GM18499 (cell line): Measurements from ENCODE around the gene ZSWIM4.

ENCODE experiments used
- ATAC-seq: cut with Tn5 transposase; IDR thresholded peaks from one replicate; pipeline ENCODE4 v1.9.1; 2021; ENCODE audit warnings: moderate number of reproducible peaks; ENCODE audit not compliant: insufficient read depth, unreplicated experiment

The ZSWIM4 gene

DNA sequence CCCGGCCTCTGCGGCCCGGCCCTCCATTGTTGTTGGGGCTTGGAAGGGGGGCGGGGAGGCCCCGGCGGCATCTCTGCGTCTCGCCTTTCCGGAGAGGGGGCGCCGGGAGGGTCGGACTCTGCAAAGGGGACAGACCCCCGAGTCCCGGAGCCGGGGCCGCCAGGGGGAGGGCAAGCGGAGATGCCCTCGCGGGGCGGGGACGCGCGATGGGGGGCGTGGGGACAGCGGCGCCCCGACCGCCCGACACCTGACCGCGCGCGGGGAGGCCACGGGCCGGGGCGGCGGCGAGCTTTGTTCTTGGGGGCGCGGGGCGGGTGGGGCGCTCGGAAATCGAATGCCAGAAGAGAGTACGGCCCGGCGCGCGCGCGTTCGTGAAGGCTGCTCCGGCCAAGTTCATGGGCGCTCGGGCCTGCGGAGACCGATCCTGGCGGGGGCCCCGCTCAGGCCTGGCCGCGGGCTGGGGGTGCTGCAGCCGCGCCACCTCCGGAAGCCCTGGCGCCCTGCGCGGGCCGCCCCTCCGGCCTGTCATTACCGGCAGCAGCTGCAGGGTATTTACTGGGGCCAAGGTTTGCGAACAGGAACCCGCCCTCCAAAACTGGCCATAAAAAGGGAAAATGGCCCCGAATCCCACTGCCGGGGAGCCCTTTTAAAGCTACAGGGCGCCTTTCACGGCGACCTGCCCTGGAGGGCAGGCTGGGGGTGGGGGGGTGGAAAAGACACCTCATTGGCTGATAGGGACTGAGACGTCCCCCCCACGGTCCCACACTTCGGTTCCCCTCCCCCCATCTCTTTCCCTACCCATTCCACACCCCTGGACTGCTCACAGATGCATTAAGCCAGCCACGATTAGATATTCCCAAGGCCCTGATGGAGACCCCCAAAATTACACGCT lies 70.6 kb downstream of the ZSWIM4 start:
- ATAC-seq, result no peak

DNA sequence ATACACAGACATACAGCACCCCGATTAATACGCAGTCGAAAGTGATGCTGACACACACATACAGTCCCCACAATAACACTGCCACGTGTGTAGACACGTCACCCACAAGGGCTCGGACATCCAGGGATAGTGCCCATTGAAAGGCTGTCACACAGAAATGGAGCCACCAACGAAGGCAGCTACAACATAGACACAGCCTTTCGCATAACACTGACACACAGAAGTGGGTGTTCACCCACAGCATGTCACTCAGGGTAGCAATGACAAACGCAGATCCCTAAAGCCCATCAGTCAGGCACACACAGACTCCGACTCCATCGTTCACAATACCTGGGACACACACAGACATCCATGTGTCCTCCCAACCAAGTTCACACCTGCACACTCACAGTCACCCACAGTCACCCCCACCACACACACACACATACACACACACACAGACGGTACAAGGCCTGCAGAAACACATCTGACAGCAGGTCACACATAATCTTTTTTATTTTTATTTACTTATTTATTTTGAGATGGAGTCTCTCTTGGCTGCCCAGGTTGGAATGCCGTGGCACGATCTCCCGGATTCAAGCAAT lies 71.3 kb downstream of the ZSWIM4 start:
- no peak for ATAC-seq

DNA sequence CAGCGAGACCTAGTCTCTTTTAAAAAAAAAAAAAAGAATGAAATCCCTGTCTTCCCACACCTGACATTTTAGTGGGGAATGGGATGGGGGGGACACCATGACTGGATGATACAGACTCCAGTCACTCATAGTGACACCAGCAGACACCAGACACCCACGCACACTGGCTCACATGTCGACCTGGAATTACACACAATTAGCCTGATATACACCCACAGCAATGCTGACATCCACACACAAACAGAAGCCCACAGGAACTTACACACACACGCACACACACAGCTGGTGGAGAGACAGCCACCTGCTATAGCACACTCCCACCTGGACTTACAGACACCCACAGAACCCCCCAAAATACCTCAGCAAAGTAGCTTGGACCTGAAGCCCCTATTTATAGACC lies 73.4 kb downstream of the ZSWIM4 start:
- no peak for ATAC-seq

DNA sequence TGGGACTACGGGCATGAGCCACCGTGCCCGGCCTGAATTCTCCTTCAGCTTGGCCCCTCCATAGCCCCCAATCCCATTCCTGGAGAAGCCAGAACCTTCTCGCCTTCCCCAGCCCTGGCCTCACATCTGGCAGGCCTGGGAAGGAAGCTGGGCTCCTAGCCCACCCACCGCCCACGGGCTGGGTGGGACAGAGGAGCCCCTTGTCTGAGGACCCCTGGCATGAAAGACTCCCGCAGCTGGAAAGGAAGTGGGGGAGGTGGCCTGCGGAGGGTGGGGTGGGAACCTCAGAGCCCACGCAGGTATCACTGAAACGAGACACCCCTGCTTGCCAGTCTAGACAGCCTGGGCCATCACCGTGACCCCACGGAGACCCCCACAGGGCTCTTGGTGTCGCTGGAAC lies 74.0 kb downstream of the ZSWIM4 start:
- ATAC-seq, result no peak

DNA sequence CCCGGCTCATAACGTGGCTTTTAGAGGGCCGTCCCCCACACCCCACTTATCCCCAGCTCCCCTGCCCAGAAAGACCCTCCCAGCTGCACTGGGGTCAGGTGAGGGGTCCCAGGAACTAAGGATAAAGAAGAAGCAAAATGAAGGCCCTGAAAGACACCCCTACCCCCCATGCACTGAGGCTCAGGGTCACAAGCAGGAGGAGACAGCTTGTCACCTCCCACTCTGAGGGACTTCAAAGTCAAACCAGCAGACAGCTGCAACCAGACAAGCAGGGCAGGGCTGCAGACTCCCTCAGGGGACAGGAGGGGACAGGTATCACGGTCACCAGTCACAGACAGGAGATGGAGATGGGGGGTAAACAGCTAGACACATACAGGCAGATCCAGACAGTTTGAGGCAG lies 75.6 kb downstream of the ZSWIM4 start:
- ATAC-seq, result no peak

DNA sequence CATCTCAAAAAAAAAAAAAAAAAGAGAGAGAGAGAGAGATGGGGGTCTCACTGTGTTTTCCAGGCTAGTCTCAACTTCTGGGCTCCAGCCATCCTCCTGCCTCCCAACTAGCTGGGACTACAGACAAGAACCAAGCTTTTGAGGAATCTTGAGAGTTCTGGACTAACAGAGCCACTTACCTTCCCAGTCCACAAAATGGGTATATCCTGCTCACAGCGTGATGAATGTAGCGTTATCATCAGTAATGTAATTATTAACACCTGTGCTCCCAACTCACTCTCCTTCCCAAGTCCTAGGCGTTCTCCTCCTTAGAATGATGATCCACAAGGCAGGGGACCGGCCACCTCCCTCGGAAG lies 77.1 kb downstream of the ZSWIM4 start:
- ATAC-seq, result no peak

DNA sequence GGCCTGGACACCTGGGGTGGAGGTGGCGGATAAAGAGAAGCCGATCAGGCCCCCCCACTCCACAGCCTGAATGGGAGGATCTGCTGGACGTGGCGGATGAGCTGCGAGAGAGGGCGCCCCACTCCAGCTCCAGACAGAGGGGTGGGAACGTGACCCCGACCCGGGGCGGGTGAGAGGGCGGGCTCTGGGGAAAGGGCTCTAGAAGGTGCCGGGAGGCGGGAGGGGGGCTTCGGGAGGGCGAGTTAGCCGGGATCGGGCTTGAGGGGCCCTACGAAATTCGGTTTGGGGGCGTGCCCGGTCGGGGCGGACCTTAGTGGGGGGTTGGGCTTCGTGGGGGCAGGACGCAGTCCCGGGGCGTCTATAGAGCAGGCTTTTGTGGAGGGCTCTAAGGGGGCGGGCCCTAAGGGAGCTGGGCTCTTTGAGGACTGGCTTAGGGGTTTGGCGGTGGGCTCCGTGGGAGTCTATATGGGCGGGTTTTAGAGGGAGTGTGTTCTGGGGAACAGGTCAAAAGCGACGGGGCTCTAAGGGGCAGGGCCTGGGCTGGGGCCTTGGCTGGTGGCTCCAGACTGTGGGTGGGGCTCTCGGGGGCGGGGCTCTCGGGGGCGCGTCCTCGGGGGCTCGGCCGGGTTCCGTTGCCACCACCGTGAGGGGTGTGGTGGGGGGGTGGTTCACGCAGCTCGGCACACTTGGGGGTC lies 77.6 kb downstream of the ZSWIM4 start:
- no peak for ATAC-seq

DNA sequence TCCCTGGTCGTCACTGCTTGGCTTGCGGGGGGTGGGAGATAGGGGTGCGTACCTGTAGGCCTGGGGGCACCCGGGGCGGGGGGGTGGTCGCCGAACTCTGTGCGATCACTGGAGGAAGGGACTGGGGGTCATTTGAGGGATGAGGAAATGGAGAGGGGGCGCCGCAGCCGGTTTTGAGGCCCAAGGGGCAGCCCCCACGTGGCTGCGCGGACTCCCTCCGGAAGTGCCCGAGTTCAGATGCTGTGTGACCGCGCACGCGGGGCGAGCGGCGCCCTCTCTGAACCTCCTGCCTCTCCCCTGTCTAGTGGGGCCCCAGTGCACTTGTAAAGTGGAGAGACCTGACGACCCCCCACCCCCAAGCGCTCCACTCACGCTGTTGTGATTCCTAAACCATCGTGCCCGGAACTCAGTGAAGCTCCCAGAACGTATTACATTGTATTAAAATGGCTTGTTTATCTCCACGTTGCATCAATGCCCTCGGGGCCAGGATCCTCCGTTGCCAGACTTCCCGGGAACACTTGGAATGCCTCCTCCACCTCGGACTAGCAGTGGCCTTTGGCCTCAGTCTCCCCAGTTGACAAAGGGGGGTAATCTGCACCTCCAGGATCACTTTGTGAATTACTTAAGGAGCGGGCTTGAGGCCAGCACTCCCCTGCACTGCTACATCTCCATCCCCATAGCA lies 78.7 kb downstream of the ZSWIM4 start:
- ATAC-seq, result no peak

DNA sequence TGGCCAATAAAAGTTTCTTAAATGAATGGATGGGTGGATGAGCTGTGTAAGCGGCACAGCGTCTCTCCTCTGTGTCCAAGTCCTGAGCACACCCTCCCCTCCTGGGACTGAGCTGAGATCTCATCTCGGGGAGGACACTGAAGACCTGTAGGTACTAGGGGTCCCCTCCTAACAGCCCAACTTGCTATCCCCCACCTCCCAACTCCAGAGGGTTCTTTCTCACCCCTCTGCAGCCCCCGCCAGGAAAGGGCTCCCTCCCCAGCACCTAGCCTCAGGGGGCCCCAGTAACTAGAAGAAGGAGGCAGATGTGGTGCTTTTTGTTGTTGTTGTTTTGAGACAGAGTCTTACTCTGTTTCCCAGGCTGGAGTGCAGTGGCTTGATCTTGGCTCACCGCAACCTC lies 80.6 kb downstream of the ZSWIM4 start:
- no peak for ATAC-seq

DNA sequence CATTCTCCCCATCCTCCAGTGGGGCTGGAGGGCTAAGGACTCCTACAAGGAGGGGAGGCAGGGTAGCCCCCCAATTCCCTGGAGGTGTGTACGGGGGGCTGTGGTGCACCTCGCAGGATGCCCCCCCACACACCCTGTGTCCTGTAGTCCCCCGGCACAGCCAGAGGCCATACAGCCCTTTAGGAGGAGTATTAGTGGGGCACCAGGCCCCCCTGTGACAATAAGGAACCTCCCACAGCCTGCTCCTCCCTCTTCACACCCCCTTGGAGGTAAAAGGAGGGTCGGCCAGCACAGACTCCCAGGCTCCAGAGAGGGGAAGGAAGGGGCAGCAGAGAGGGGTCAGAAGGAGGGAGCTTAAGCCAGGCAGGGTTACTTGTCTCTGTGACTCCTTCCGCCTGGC lies 81.6 kb downstream of the ZSWIM4 start, which contains the start of gene NANOS3:
Gene NANOS3 (plus strand): TSS at position 301 of the 400 bp plus-strand sequence. CDS start 115 bp downstream, outside the sequence.
- no peak for ATAC-seq

DNA sequence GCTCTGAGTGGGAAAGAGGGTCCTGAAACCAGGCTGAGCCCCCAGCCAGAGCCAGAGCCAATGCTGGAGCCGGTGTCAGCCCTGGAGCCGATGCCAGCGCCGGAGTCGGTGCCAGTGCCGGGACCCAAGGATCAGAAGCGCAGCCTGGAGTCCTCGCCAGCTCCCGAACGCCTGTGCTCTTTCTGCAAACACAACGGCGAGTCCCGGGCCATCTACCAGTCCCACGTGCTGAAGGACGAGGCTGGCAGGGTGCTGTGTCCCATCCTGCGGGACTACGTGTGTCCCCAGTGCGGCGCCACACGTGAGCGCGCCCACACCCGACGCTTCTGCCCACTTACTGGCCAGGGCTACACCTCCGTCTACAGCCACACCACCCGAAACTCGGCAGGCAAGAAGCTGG lies 82.1 kb downstream of the ZSWIM4 start:
- no peak for ATAC-seq

DNA sequence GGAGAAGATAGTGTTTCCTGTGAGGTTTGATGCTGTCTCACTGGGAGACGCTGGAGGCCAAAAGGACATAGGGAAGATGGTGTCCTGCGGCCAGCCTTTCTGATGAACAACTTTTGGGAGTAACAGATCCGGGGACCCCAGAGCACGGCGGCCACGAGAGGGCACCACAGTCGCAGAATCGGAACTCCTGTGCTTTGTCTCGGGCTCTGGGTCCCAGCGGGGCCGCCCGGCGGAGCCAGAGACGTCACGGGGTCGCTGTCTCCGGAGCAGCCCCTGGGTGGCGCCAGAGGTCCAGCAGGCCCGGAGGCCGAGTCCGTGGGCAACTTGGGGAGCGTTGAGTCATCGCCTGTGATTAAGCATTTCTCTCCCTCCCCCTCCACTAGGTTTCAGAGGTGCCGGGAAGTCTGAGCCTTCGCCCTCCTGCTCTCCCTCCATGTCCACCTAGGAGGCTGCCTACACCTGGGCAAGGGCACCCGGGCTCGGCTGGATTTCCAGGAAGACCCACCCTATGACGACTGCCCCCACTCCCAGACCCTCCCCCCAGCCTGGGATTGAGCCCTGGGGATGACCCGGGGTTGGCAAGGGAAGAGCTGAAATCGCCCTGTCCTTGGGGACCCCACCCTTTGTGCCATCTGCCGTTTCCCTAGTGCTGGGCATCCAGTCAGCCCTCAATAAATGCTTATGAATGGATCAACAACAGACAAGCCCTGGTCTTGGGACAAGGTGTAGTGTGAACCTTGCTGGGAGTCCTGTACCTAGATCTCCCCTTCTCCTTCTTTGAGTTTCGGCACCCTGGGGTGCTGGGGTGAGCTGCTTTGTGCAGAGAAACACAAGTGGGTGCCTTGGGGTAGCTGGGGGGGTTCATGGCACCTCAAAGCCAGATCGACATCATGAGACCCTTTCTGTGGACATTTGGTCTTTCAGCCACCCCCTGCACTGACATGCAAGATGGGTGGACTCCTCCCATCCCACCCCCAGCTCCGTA lies 85.1 kb downstream of the ZSWIM4 start:
- peak; percentile 57 for ATAC-seq

DNA sequence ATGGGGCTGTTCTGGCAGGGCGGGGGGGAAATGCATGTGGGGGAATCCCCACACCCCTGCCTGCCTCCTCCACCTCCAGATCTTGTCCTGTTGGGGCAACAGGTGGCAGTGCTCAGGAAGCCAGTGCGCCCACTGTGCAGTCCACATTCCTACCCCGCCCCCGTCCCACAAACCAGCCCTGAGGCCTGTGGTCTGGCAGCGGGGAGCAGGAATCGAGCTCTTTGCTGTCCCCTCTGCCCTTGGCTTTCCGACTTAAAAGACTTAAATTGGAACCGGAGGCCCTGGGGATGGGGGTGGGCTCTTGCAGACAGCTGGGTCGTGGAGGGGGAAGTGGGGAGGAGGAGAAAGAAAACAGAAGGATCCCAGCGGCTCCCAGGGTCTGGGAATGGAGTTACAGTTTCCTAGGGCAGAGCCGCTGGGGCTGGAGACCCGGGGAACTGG lies 86.0 kb downstream of the ZSWIM4 start:
- ATAC-seq, result no peak
